Measurements from ENCODE around the gene PRDM11.

DNA sequence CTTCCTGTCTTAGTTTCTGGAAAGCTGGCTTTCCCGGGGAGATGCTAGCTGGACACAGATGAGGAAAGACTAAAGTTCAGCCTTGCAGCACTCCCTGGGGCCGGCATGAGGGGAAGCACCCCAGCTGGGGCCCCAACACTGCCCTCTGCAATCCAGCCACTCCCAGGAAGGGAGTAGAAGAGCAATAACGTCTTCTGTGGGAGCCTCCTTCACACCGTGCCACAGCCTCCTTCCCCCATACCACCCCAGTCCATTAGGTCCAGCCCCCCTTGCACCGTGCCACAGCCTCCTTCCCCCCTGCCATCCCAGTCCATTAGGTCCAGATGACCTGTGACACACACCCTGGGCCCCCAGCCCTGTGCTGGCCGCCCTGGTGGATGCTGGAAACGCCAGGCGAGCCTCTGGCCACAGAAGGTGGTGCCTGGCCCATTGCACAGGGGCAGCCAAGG lies 44.1 kb upstream of the PRDM11 start:
- TF ChIP-seq, protein P1, sequence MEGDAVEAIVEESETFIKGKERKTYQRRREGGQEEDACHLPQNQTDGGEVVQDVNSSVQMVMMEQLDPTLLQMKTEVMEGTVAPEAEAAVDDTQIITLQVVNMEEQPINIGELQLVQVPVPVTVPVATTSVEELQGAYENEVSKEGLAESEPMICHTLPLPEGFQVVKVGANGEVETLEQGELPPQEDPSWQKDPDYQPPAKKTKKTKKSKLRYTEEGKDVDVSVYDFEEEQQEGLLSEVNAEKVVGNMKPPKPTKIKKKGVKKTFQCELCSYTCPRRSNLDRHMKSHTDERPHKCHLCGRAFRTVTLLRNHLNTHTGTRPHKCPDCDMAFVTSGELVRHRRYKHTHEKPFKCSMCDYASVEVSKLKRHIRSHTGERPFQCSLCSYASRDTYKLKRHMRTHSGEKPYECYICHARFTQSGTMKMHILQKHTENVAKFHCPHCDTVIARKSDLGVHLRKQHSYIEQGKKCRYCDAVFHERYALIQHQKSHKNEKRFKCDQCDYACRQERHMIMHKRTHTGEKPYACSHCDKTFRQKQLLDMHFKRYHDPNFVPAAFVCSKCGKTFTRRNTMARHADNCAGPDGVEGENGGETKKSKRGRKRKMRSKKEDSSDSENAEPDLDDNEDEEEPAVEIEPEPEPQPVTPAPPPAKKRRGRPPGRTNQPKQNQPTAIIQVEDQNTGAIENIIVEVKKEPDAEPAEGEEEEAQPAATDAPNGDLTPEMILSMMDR (conservative IDR thresholded peaks at IDR 0.05): no peak
- no peak for TF ChIP-seq ZFX (IDR thresholded peaks at IDR 0.05)

All from C4-2B (cell line).